GM19035 (cell line): ENCODE measurements around the gene NRXN2.

Source experiments
- ATAC-seq: cut with Tn5 transposase; IDR thresholded peaks from one replicate; pipeline ENCODE4 v1.9.1; 2021; ENCODE audit not compliant: unreplicated experiment

Gene NRXN2

GRCh38 chr11:64556721-64557250 is 166.2 kb downstream of the NRXN2 start:
- no peak for ATAC-seq
